ENCODE data around the gene SPATA46. TPM values are rescaled to one million over a fixed set of nuclear protein-coding genes. Genes with fewer than 3 reads are reported as not detected.

SPATA46 gene
- polyA plus RNA-seq, 1 of the 3 experiments (the other 2 are of a cell fraction) = not detected

DNA sequence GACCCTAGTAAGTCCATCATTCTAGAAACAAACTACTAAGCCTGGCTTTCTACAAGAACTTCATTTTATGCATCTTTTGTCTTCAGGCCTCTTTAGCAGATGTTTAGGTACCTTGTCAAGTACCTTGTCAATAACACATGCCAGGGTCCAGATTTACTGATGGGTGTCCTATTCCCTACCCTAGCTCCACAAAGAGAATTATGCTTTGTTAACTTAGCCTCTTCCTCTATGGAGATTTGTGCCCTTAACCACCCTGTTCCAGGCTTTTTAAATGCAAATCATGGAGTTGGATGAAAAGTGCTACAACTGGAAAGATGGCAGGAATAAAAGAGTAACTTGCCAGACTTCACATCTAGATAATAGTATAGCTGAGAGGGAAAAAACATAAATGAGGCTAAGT lies 42.7 kb downstream of the SPATA46 start:
- TF ChIP-seq EP300 (IDR thresholded peaks at IDR 0.05; ENCODE audit: borderline replicate concordance in 1 of 2, low read depth in 1 of 2, low read length in 1 of 2) (no peak), TAF1 (IDR thresholded peaks at IDR 0.05; ENCODE audit: borderline replicate concordance, low read depth, low read length) (no peak)
- Histone ChIP-seq H3K36me3 (replicated peaks in 1 of 2; ENCODE audit: control insufficient read depth in 1 of 2, insufficient read depth in 2 of 2, low read length in 1 of 2) (no peaks in the 10 kb centered on the region), H3K27ac (ENCODE audit: low read depth in 2 of 2, low read length in 1 of 2) (no peak overlapping the region), H3K4me3 (ENCODE audit: low read depth in 2 of 2, low read length in 1 of 2) (no peak overlapping the region), H3K9me3 (no peaks in the 10 kb centered on the region), H3K27me3 (ENCODE audit: insufficient read depth) (peaks cover 5% of the 10 kb centered on the region; the same call in 1 of the 2 replicates), H2AFZ (ENCODE audit: low read depth) (no peak overlapping the region), H3F3A (replicated peaks; ENCODE audit: insufficient read depth) (no peaks in the 10 kb centered on the region), H3K4me1 (ENCODE audit: control insufficient read depth in 1 of 2, insufficient read depth in 2 of 2, low read depth in 1 of 2, low read length in 1 of 2) (no peaks in the 10 kb centered on the region), H3K9ac (no peak overlapping the region), H4K20me1 (ENCODE audit: insufficient read depth) (no peaks in the 10 kb centered on the region), H3K4me2 (no peak overlapping the region), H3K9me2 (no peaks in the 10 kb centered on the region), H3K79me2 (ENCODE audit: insufficient read depth) (no peaks in the 10 kb centered on the region)
- CTCF ChIA-PET = no interaction called here
- POLR2A ChIA-PET = no interaction called here
- DNase-seq = no peak

DNA sequence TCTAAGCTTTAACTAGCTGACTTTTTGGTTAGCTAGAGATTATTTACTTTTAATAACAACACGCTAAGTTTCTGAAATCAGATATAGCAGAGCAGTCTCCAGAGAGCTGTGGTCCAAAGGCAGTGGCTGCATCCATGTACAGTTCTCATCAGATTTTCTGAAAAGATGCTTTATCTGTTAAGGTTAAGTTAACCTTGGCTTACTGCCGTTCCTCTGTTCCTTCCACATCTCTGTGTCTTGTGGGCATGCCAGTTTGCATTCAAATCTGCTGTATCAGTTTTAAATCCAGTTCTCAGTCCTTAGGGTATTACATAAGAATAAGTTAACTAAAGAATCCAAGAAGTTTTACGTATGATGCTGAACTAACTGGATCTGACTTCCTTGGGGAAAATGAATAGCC lies 46.8 kb downstream of the SPATA46 start:
- CTCF ChIA-PET = interaction anchor here (1.1 kb wide), 1 partner anchor 60 kb away, joined by 3 read pairs; no protein-coding TSS in a partner anchor
- Histone ChIP-seq H2AFZ (ENCODE audit: low read depth) (no peak overlapping the region), H3K4me3 (ENCODE audit: low read depth in 2 of 2, low read length in 1 of 2) (no peak overlapping the region), H3K27ac (ENCODE audit: low read depth in 2 of 2, low read length in 1 of 2) (no peak overlapping the region), H3K9me3 (no peaks in the 10 kb centered on the region), H3K4me1 (ENCODE audit: control insufficient read depth in 1 of 2, insufficient read depth in 2 of 2, low read depth in 1 of 2, low read length in 1 of 2) (peaks cover 0 to 4% of the 10 kb centered on the region in 2 experiments; a peak in 1 of 4 replicates), H3F3A (replicated peaks; ENCODE audit: insufficient read depth) (no peaks in the 10 kb centered on the region), H4K20me1 (ENCODE audit: insufficient read depth) (no peaks in the 10 kb centered on the region), H3K79me2 (ENCODE audit: insufficient read depth) (no peaks in the 10 kb centered on the region), H3K9me2 (no peaks in the 10 kb centered on the region), H3K4me2 (no peak overlapping the region), H3K36me3 (replicated peaks in 1 of 2; ENCODE audit: control insufficient read depth in 1 of 2, insufficient read depth in 2 of 2, low read length in 1 of 2) (no peaks in the 10 kb centered on the region), H3K9ac (no peak overlapping the region), H3K27me3 (ENCODE audit: insufficient read depth) (peaks cover 15% of the 10 kb centered on the region; the same call in 1 of the 2 replicates)
- no peak for TF ChIP-seq GABPA (IDR thresholded peaks at IDR 0.05; ENCODE audit: low read depth)
- TF ChIP-seq FOSL2 (IDR thresholded peaks at IDR 0.05; ENCODE audit: borderline replicate concordance, low read depth) = no peak
- no peak for TF ChIP-seq YY1 (IDR thresholded peaks at IDR 0.05; ENCODE audit: low read depth)
- no peak for TF ChIP-seq EZH2phosphoT487 (IDR thresholded peaks at IDR 0.05; ENCODE audit: borderline replicate concordance, low read depth)
- no peak for TF ChIP-seq RFX5 (IDR thresholded peaks at IDR 0.05; ENCODE audit: low read length)
- no peak for TF ChIP-seq TEAD4 (IDR thresholded peaks at IDR 0.05; ENCODE audit: borderline replicate concordance, insufficient read depth)
- no peak for TF ChIP-seq FOXM1 (IDR thresholded peaks at IDR 0.05; ENCODE audit: low read depth)
- no peak for TF ChIP-seq MEF2A (IDR thresholded peaks at IDR 0.05; ENCODE audit: borderline replicate concordance, low read depth)
- no peak for TF ChIP-seq NRF1 (IDR thresholded peaks at IDR 0.05; ENCODE audit: low read depth, low read length)
- no peak for TF ChIP-seq SIN3A (IDR thresholded peaks at IDR 0.05; ENCODE audit: borderline replicate concordance, low read depth, low read length)
- TF ChIP-seq TAF1 (IDR thresholded peaks at IDR 0.05; ENCODE audit: borderline replicate concordance, low read depth, low read length) = no peak
- TF ChIP-seq, protein P1, sequence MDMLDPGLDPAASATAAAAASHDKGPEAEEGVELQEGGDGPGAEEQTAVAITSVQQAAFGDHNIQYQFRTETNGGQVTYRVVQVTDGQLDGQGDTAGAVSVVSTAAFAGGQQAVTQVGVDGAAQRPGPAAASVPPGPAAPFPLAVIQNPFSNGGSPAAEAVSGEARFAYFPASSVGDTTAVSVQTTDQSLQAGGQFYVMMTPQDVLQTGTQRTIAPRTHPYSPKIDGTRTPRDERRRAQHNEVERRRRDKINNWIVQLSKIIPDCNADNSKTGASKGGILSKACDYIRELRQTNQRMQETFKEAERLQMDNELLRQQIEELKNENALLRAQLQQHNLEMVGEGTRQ (IDR thresholded peaks at IDR 0.05; ENCODE audit: borderline replicate concordance, low read depth, low read length) = no peak
- TF ChIP-seq ELF1 (IDR thresholded peaks at IDR 0.05) = no peak
- no peak for TF ChIP-seq MXI1 (IDR thresholded peaks at IDR 0.05; ENCODE audit: low read depth, low read length)
- TF ChIP-seq, protein P2, sequence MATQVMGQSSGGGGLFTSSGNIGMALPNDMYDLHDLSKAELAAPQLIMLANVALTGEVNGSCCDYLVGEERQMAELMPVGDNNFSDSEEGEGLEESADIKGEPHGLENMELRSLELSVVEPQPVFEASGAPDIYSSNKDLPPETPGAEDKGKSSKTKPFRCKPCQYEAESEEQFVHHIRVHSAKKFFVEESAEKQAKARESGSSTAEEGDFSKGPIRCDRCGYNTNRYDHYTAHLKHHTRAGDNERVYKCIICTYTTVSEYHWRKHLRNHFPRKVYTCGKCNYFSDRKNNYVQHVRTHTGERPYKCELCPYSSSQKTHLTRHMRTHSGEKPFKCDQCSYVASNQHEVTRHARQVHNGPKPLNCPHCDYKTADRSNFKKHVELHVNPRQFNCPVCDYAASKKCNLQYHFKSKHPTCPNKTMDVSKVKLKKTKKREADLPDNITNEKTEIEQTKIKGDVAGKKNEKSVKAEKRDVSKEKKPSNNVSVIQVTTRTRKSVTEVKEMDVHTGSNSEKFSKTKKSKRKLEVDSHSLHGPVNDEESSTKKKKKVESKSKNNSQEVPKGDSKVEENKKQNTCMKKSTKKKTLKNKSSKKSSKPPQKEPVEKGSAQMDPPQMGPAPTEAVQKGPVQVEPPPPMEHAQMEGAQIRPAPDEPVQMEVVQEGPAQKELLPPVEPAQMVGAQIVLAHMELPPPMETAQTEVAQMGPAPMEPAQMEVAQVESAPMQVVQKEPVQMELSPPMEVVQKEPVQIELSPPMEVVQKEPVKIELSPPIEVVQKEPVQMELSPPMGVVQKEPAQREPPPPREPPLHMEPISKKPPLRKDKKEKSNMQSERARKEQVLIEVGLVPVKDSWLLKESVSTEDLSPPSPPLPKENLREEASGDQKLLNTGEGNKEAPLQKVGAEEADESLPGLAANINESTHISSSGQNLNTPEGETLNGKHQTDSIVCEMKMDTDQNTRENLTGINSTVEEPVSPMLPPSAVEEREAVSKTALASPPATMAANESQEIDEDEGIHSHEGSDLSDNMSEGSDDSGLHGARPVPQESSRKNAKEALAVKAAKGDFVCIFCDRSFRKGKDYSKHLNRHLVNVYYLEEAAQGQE (IDR thresholded peaks at IDR 0.05; ENCODE audit: low read depth, low read length) = no peak
- TF ChIP-seq, protein P3, sequence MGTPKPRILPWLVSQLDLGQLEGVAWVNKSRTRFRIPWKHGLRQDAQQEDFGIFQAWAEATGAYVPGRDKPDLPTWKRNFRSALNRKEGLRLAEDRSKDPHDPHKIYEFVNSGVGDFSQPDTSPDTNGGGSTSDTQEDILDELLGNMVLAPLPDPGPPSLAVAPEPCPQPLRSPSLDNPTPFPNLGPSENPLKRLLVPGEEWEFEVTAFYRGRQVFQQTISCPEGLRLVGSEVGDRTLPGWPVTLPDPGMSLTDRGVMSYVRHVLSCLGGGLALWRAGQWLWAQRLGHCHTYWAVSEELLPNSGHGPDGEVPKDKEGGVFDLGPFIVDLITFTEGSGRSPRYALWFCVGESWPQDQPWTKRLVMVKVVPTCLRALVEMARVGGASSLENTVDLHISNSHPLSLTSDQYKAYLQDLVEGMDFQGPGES (IDR thresholded peaks at IDR 0.05; ENCODE audit: low read depth, low read length) = no peak
- WGBS (ENCODE audit: low lambda C conversion rate) = 38% methylated on average over 3 of the region's 3 CpGs
- DNase-seq = no peak
- POLR2A ChIA-PET = no interaction called here
